ENCODE results near the gene AP5S1. TPM values are rescaled to one million over a fixed set of nuclear protein-coding genes. Genes with fewer than 3 reads are reported as not detected.

Gene AP5S1
- total and polyA plus RNA-seq, 10 of the 15 experiments (the other 5 are each of a cell fraction or from before 2014, with no cell fraction given): 3.8 to 13.2 (median 7.8) TPM

DNA sequence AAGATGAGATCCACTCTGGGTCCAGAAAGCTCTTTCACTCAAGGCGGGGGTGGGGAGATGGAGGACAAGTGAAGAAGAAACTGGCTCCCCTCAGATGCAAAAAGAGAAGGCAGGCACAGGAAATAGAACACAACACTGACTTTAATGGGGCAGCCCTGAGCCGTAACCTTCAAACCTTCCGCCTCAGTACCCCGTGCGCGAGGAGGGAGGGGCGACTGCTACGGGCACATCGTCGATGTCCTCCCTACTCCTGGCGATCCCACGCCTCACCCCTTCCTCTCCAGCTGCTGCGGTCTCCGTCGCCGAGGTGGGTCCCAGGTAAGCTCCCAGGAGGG is 43.0 kb upstream of the AP5S1 start (continued):
- TF ChIP-seq ELK1 (IDR thresholded peaks at IDR 0.05; ENCODE audit: low read depth, low read length): no peak

DNA sequence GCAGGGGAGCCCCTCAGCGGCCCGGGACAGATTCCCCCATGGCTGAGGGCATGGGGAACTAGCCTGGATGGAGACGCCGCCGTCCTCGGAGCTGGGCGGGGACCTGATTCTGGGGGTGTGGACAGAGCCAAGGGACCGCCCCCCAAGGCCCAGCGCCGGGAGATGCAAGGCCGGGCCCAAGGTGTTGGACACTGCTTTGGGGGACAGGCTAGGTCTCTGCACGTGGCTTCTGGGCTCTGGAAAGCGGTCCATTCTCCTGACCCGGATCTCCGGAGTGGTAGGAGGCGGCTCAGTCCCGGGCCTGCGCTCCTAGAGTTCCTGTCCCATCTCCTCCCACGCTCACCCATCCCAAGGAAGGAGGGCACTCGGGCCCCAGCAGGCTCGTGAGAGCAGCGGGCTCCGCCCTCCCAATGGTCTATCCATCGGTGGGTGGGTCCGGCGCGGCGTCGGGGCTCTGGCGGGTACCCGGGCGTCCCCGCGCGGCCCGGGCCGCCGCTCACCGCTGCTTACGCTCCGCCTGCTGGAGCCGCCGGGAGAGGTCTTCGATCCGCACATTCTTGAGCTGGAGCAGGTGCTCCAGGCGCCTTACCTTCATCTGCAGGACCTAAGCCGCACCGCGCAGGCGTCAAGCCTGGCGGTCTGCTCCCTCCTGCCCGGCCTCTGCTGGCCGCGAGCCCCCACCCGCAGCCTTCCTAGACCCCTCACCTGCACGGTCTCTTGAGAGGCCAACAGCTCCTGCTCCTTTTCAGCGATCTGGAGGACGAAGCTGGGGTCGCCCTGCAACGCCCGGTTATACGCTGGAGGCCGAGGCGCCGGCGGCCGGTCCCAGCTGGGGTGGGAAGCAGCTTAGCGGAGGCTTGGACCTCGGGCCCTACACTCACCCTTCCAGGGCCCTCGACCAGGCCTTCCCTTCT is 42.4 kb upstream of the AP5S1 start:
- WGBS (ENCODE audit: insufficient coverage, insufficient replicate concordance, low lambda C conversion rate, missing lambda C conversion rate): 11% methylated on average over 54 of the region's 70 CpGs
- peak; percentile 58 for ATAC-seq
- intact Hi-C loops (cut with micrococcal nuclease; ENCODE audit: unreplicated experiment) (no loop called here), in situ Hi-C loops (cut with MboI) (no loop called here)
- FAIRE-seq: no peak
- H3K36me3 ChIP-seq (ENCODE audit: control insufficient read depth in 2 of 2, insufficient read depth in 2 of 2, low read length in 1 of 2): no peaks in the 10 kb centered on the region
- peak overlapping the region; percentile 83 for H2AFZ ChIP-seq (ENCODE audit: control insufficient read depth, low read depth, low read length)
- POLR2A ChIA-PET: interaction anchor here (1.0 to 1.2 kb wide), 2 partner anchors 9 to 21 kb away, joined by 3 to 4 read pairs; no protein-coding TSS in a partner anchor
- H3K27me3 ChIP-seq (replicated peaks in 1 of 2; ENCODE audit: control insufficient read depth in 2 of 2, insufficient read depth in 2 of 2, low read length in 1 of 2): peaks cover 12 to 16% of the 10 kb centered on the region in 2 experiments
- no peak for TF ChIP-seq ZZZ3 (IDR thresholded peaks at IDR 0.05; ENCODE audit: control insufficient read depth, insufficient read length, low read depth)
- DNase-seq (ENCODE audit: low read depth, low spot score): no peak
- peaks cover 12% of the 10 kb centered on the region for H3K4me1 ChIP-seq (ENCODE audit: control insufficient read depth, insufficient read depth, low read length)
- SMC1A ChIA-PET (ENCODE audit: uncharacterized antibody, unreplicated experiment): no interaction called here
- peak overlapping the region; percentile 8; the same call in 1 of the 2 replicates for H3K9ac ChIP-seq (ENCODE audit: control insufficient read depth, insufficient read depth, low read length)
- no peaks in the 10 kb centered on the region; the same call in 2 of the 3 replicates for H3K9me3 ChIP-seq (replicated peaks; ENCODE audit: control insufficient read depth, insufficient read depth, low read length)
- no TSS peak for BruUV-seq (replicated peaks)
- H4K20me1 ChIP-seq (ENCODE audit: control insufficient read depth, insufficient read depth): no peaks in the 10 kb centered on the region
- CTCF ChIA-PET: interaction anchor here (0.6 to 4.2 kb wide), 6 partner anchors 10 to 101 kb away, joined by 3 to 26 read pairs (median 3); partner anchors contain the start of gene ADISSP
- H3K4me2 ChIP-seq (ENCODE audit: control insufficient read depth, insufficient read depth): peak overlapping the region; percentile 99
- no peaks in the 10 kb centered on the region for H3K79me2 ChIP-seq (ENCODE audit: control insufficient read depth, insufficient read depth, low read length)
- RAD21 ChIA-PET (ENCODE audit: unreplicated experiment): interaction anchor here (0.6 to 0.9 kb wide), 2 partner anchors 11 to 43 kb away, joined by 3 read pairs; partner anchors contain the start of genes ADISSP and AP5S1
- no peak overlapping the region for H3K27ac ChIP-seq (ENCODE audit: control insufficient read depth, insufficient read depth)
- peak overlapping the region; percentile 55 for H3K4me3 ChIP-seq
